ENCODE measurements around the gene OAF. TPM values are rescaled to one million over a fixed set of nuclear protein-coding genes. Genes with fewer than 3 reads are reported as not detected.

Gene OAF
- total RNA-seq, 1 experiment from 2014 or later: 0.30 TPM

DNA sequence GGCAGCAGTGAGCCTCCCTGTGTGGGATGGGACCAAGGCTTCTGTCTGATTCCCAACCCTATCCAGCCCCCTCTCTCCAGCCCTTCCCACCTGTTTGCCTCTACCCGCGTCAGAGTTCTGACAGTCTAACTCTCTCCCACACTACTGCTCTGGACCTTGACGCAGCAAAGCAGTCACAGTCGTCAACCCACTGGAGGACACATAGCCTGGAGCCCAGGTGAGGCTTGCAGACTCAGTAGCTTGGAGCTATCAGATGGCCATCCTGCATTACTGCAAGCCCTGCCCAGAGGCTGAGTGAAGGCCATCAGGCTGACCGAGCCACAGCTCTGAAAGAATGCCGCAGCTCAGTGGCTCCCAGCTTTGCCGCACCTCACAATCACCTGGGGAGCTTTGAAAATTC is 3.7 kb downstream of the OAF start:
- no peak overlapping the region for H3K9ac ChIP-seq (ENCODE audit: low read length)
- no peak overlapping the region for H2AFZ ChIP-seq (ENCODE audit: low read length)
- no peaks in the 10 kb centered on the region for H4K20me1 ChIP-seq (ENCODE audit: insufficient read depth, low read depth, low read length)
- H3K27me3 ChIP-seq (ENCODE audit: low read length): no peaks in the 10 kb centered on the region
- peaks cover 8% of the 10 kb centered on the region for H3K4me1 ChIP-seq (ENCODE audit: low read length)
- DNase-seq: no peak
- H3K9me3 ChIP-seq (ENCODE audit: low read length): no peaks in the 10 kb centered on the region
- no peaks in the 10 kb centered on the region for H3K9me2 ChIP-seq (replicated peaks; ENCODE audit: insufficient read depth, low read length)
- no peaks in the 10 kb centered on the region for H3K36me3 ChIP-seq (ENCODE audit: insufficient read depth, low read length)
- no peak overlapping the region for H3K27ac ChIP-seq (ENCODE audit: low read length)
- H3K79me2 ChIP-seq (ENCODE audit: low read length): no peaks in the 10 kb centered on the region
- H3K4me3 ChIP-seq (ENCODE audit: low read length): no peak overlapping the region
- no peak overlapping the region for H3K4me2 ChIP-seq (ENCODE audit: low read depth, low read length, poor library complexity, severe bottlenecking)

DNA sequence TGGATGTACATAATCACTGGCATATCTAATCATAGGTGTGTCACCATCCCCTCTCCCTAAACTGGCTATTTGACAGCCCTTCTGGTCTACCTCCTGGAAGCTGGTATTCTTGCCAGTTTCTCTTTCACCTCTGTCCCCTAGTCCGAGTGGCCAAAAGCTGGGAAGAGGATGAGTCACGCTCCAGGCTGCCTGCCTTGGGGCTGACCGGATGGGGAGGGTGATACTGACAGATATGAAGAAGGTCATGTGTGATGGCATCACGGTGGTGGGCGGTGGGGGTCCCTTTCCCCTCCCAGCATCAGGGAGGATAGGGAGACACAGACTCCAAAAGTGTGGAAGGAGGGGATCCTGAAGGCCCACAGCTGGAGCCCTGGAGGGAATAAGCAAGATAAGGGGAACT is 4.8 kb downstream of the OAF start:
- no peaks in the 10 kb centered on the region for H3K27me3 ChIP-seq (ENCODE audit: low read length)
- no peaks in the 10 kb centered on the region for H3K9me3 ChIP-seq (ENCODE audit: low read length)
- H3K79me2 ChIP-seq (ENCODE audit: low read length): no peaks in the 10 kb centered on the region
- H3K4me3 ChIP-seq (ENCODE audit: low read length): no peak overlapping the region
- H3K27ac ChIP-seq (ENCODE audit: low read length): no peak overlapping the region
- peaks cover 4% of the 10 kb centered on the region for H3K4me1 ChIP-seq (ENCODE audit: low read length)
- H3K4me2 ChIP-seq (ENCODE audit: low read depth, low read length, poor library complexity, severe bottlenecking): no peak overlapping the region
- no peak overlapping the region for H3K9ac ChIP-seq (ENCODE audit: low read length)
- no peak overlapping the region for H2AFZ ChIP-seq (ENCODE audit: low read length)
- H3K36me3 ChIP-seq (ENCODE audit: insufficient read depth, low read length): no peaks in the 10 kb centered on the region
- no peak for DNase-seq
- no peaks in the 10 kb centered on the region for H4K20me1 ChIP-seq (ENCODE audit: insufficient read depth, low read depth, low read length)
- H3K9me2 ChIP-seq (replicated peaks; ENCODE audit: insufficient read depth, low read length): no peaks in the 10 kb centered on the region

DNA sequence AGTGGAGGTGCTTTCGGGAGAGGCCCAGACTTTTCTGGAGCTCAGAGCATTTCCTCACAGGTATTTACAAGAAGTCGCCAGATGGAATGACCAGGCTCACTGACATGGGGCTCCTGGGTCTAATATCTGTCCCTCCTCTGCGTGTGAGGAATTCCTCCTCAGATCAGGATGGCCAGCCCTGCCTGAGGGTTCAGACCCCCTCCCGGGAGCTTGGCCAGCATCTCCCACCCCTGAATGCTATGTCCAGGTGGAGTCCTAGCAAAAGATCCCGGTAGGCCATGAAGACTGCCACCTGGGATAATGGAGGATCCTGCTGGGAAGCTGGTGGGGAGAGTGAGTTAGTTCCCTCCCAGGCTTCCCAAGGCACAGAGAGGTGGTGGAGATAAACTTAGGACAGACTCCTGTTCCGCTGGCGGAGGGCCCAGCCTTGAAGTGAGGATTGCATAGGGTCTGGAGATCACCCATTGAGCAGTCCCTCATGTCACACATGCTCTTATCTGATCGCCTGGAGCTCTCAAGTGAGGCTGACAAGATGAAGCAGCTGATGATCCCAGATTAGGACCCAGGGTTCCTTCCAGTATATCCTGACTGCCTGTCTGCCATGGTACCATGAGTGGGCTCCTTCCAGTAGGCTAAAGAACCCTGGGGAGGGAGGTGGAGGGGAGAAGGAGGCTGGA is 5.7 kb downstream of the OAF start:
- Histone ChIP-seq H2AFZ (ENCODE audit: low read length) (no peak overlapping the region), H4K20me1 (ENCODE audit: insufficient read depth, low read depth, low read length) (no peaks in the 10 kb centered on the region), H3K9me2 (replicated peaks; ENCODE audit: insufficient read depth, low read length) (no peaks in the 10 kb centered on the region), H3K4me1 (ENCODE audit: low read length) (peaks cover 3% of the 10 kb centered on the region), H3K9ac (ENCODE audit: low read length) (no peak overlapping the region), H3K9me3 (ENCODE audit: low read length) (no peaks in the 10 kb centered on the region), H3K4me2 (ENCODE audit: low read depth, low read length, poor library complexity, severe bottlenecking) (no peak overlapping the region), H3K79me2 (ENCODE audit: low read length) (no peaks in the 10 kb centered on the region), H3K27ac (ENCODE audit: low read length) (no peak overlapping the region), H3K36me3 (ENCODE audit: insufficient read depth, low read length) (no peaks in the 10 kb centered on the region), H3K27me3 (ENCODE audit: low read length) (no peaks in the 10 kb centered on the region), H3K4me3 (ENCODE audit: low read length) (no peak overlapping the region)
- DNase-seq: no peak

DNA sequence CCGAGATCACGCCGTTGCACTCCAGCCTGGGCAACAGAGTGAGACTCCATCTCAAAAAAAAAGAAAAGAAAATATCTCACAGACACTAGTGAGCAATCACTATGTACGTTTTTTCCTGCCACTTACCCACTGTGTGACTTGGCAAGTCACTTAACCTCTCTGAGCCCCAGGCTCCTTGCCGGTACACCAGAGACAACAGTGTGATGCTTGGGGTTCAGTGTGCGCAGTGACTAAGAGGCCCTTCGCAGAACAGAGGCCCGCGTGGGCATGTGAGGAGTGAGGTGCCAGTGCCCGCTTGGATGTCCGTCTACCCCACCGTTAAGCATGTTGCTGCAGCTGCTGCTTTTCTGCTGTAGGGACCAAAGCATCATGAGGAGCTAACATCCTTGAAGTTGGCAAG is 6.7 kb downstream of the OAF start:
- Histone ChIP-seq H3K9me2 (replicated peaks; ENCODE audit: insufficient read depth, low read length) (no peaks in the 10 kb centered on the region), H3K4me2 (ENCODE audit: low read depth, low read length, poor library complexity, severe bottlenecking) (no peak overlapping the region), H3K36me3 (ENCODE audit: insufficient read depth, low read length) (no peaks in the 10 kb centered on the region), H3K79me2 (ENCODE audit: low read length) (no peaks in the 10 kb centered on the region), H3K27me3 (ENCODE audit: low read length) (no peaks in the 10 kb centered on the region), H2AFZ (ENCODE audit: low read length) (no peak overlapping the region), H4K20me1 (ENCODE audit: insufficient read depth, low read depth, low read length) (no peaks in the 10 kb centered on the region), H3K4me3 (ENCODE audit: low read length) (no peak overlapping the region), H3K4me1 (ENCODE audit: low read length) (no peaks in the 10 kb centered on the region), H3K9me3 (ENCODE audit: low read length) (no peaks in the 10 kb centered on the region), H3K9ac (ENCODE audit: low read length) (no peak overlapping the region), H3K27ac (ENCODE audit: low read length) (no peak overlapping the region)
- DNase-seq: no peak

DNA sequence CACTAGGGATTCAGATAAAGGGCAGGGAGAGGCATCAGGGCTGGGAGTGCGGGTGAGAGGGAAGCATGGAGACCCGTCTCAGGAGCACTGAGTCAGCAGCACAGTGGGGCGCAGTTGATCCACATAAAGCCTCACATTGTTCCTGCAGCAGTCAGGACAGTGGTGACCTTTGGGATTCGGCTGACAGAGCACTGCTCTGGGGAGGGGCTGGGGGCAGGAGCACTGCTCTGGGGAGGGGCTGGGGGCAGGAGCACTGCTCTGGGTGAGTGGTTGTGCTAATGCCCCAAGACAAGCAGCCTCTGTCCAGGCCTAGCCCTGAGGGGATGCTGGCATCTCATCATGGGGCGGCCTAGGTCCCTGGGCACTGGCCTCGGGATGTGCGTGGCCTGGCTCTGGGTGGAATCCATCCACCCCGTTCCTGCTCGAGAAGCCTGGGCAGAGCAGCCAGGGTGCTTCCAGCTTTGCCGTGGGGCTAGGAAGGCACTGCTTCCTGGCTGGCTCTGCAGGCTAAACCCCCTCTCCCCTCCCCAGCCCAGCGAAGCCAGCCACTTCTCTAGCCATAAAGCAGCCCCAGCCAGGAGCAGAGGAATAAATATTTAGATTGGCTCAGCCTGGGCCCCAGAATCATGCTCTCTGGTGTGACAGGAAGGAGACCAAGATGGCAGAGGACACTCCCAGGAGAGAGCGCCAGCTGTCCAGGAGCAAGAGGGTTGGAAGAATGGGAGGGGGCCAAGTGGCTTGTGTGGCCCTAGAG is 7.3 kb downstream of the OAF start:
- no peaks in the 10 kb centered on the region for H4K20me1 ChIP-seq (ENCODE audit: insufficient read depth, low read depth, low read length)
- H3K4me1 ChIP-seq (ENCODE audit: low read length): no peaks in the 10 kb centered on the region
- H3K9me2 ChIP-seq (replicated peaks; ENCODE audit: insufficient read depth, low read length): no peaks in the 10 kb centered on the region
- H3K4me2 ChIP-seq (ENCODE audit: low read depth, low read length, poor library complexity, severe bottlenecking): no peak overlapping the region
- H3K27me3 ChIP-seq (ENCODE audit: low read length): no peaks in the 10 kb centered on the region
- no peaks in the 10 kb centered on the region for H3K79me2 ChIP-seq (ENCODE audit: low read length)
- H3K27ac ChIP-seq (ENCODE audit: low read length): no peak overlapping the region
- no peak for DNase-seq
- no peak overlapping the region for H3K9ac ChIP-seq (ENCODE audit: low read length)
- H3K36me3 ChIP-seq (ENCODE audit: insufficient read depth, low read length): no peaks in the 10 kb centered on the region
- no peak overlapping the region for H3K4me3 ChIP-seq (ENCODE audit: low read length)
- H2AFZ ChIP-seq (ENCODE audit: low read length): no peak overlapping the region
- no peaks in the 10 kb centered on the region for H3K9me3 ChIP-seq (ENCODE audit: low read length)

DNA sequence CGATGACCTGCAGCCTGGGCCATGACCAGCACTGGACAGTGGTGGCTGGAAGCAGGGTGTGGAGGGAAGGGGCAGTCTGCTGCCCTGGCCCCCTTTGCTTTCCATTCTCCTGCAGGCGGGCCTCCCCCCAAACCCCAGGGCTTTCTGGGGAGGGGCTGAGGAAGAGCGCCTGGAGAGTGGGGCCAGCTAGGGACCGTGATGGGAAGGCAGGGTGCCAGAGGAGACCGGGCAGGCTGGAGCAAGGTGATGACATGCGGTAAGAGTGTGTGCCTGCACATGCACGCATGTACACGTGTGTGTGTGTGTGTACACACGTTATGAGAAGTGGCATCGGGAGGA is 7.8 kb downstream of the OAF start:
- Histone ChIP-seq H4K20me1 (ENCODE audit: insufficient read depth, low read depth, low read length) (no peaks in the 10 kb centered on the region), H3K9me3 (ENCODE audit: low read length) (no peaks in the 10 kb centered on the region), H3K4me1 (ENCODE audit: low read length) (no peaks in the 10 kb centered on the region), H2AFZ (ENCODE audit: low read length) (no peak overlapping the region), H3K4me2 (ENCODE audit: low read depth, low read length, poor library complexity, severe bottlenecking) (no peak overlapping the region), H3K79me2 (ENCODE audit: low read length) (no peaks in the 10 kb centered on the region), H3K9ac (ENCODE audit: low read length) (no peak overlapping the region), H3K27ac (ENCODE audit: low read length) (no peak overlapping the region), H3K36me3 (ENCODE audit: insufficient read depth, low read length) (no peaks in the 10 kb centered on the region), H3K9me2 (replicated peaks; ENCODE audit: insufficient read depth, low read length) (no peaks in the 10 kb centered on the region), H3K27me3 (ENCODE audit: low read length) (no peaks in the 10 kb centered on the region), H3K4me3 (ENCODE audit: low read length) (no peak overlapping the region)
- DNase-seq: no peak

DNA sequence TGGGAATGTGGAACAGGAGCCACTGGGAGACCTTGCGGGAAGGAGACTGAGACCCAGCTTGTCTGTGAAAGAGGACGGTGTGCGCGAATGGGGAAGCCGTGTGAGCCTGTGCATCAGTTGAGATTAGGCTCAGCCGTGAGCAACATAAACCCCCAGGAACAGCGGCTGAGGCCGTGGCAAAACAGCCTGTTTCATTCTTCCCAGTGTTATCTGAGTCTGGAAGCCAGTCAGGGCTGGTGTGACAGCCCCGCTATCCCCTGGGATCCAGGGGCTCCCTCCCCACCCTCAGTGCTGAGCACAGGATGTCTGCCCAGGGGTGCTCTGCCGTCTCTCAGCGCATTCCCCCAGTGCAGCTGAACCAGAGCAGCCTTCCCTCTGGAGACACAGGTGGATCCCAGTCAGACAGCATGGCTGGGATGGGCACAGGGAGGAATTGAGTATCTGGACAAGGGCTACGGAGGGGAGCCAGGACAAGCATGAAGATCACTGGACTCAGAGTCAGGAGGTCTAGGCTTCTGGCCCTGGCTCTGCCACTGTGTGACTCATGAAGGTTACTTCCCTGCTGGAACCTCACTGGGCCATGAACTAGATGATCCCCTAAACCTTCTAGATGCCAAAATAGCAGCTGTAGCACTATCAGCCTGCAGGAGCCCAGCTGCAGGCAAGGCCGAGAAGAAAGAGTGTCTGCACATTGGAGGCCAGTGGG is 8.6 kb downstream of the OAF start:
- Histone ChIP-seq H3K79me2 (ENCODE audit: low read length) (no peaks in the 10 kb centered on the region), H3K4me3 (ENCODE audit: low read length) (no peak overlapping the region), H3K9me3 (ENCODE audit: low read length) (no peaks in the 10 kb centered on the region), H4K20me1 (ENCODE audit: insufficient read depth, low read depth, low read length) (no peaks in the 10 kb centered on the region), H3K4me1 (ENCODE audit: low read length) (no peaks in the 10 kb centered on the region), H2AFZ (ENCODE audit: low read length) (no peak overlapping the region), H3K9ac (ENCODE audit: low read length) (no peak overlapping the region), H3K36me3 (ENCODE audit: insufficient read depth, low read length) (no peaks in the 10 kb centered on the region), H3K4me2 (ENCODE audit: low read depth, low read length, poor library complexity, severe bottlenecking) (no peak overlapping the region), H3K27me3 (ENCODE audit: low read length) (no peaks in the 10 kb centered on the region), H3K27ac (ENCODE audit: low read length) (no peak overlapping the region), H3K9me2 (replicated peaks; ENCODE audit: insufficient read depth, low read length) (no peaks in the 10 kb centered on the region)
- no peak for DNase-seq

DNA sequence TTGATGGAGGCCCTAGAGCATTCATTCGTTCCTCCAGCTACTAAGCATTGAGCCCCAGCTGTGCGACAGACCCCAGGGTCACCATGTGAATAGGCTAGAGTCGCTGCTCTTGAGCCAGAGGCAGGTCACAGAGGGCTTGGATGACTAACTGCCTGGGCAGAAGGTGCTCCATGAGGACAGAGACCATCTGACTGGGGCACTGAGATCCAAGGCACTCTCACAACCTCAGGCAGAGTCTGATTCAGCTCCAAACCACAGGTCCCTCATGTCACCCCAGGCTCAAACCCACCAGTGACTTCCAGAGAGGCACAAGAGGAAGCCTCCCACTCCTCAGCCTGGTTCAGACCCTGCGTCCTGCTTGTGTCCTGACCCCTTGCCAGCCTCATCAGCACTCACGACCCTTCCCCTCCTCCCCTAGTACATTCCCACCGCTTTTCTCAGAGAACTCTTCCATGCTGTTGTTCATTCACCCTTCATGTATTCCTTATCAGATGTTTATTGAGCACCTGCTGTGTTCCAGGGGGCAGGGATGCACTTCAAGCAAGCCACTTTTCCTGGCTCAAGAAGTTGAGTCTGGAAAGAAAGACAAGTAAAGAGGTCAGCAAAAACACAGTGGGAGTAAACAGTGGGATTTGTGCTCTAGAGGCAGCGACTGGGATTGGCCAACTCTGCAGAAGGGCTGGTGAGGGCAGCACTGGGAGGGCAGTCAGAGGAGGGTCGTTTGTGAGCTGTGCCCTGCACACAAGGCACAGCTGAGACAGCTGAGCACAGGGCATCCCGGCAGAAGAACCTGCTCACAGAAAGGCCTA is 9.3 kb downstream of the OAF start:
- no peaks in the 10 kb centered on the region for H3K4me1 ChIP-seq (ENCODE audit: low read length)
- no peak overlapping the region for H3K27ac ChIP-seq (ENCODE audit: low read length)
- DNase-seq: no peak
- H3K9me3 ChIP-seq (ENCODE audit: low read length): no peaks in the 10 kb centered on the region
- H3K79me2 ChIP-seq (ENCODE audit: low read length): no peaks in the 10 kb centered on the region
- no peaks in the 10 kb centered on the region for H4K20me1 ChIP-seq (ENCODE audit: insufficient read depth, low read depth, low read length)
- no peaks in the 10 kb centered on the region for H3K9me2 ChIP-seq (replicated peaks; ENCODE audit: insufficient read depth, low read length)
- H3K36me3 ChIP-seq (ENCODE audit: insufficient read depth, low read length): no peaks in the 10 kb centered on the region
- H3K4me2 ChIP-seq (ENCODE audit: low read depth, low read length, poor library complexity, severe bottlenecking): no peak overlapping the region
- no peak overlapping the region for H2AFZ ChIP-seq (ENCODE audit: low read length)
- H3K27me3 ChIP-seq (ENCODE audit: low read length): no peaks in the 10 kb centered on the region
- H3K4me3 ChIP-seq (ENCODE audit: low read length): no peak overlapping the region
- H3K9ac ChIP-seq (ENCODE audit: low read length): no peak overlapping the region
